LNCaP clone FGC (cell line): ENCODE results near the gene TRPM2.

ENCODE experiments used
- DNase-seq: peaks from one replicate; pipeline ENCODE4 v3.0.0-alpha.2; 2011; ENCODE audit warnings: low read depth
- H3K4me3 ChIP-seq: 2 replicates; pipeline ENCODE4 v1.5.1; 2011; ENCODE audit warnings: mild to moderate bottlenecking, low read depth, low read length, control low read depth
- TF ChIP-seq, protein P1 (sequence below): IDR thresholded peaks from 2 replicates; pipeline ENCODE4 v1.5.1; 2012; ENCODE audit warnings: mild to moderate bottlenecking; ENCODE audit not compliant: control insufficient read depth, insufficient read depth; ENCODE audit errors: extremely low read depth

The TRPM2 gene

DNA sequence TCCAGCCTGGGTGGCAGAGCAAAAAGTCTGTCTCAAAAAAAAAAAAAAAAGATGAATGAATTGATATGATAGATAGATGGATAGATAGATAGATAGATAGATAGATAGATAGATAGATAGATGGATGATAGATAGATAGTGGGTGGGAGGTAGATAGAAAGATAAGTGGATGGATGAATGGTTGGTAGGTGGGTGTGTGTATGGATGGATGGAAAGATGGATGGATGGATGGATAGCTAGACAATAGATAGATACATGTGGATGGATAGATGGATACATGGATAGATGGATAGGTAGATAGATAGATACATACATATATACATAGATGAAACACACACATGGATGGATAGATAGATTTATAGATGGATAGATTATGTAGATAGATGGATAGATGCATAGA, 28.5 kb downstream of the TRPM2 start:
- TF ChIP-seq, protein P1, sequence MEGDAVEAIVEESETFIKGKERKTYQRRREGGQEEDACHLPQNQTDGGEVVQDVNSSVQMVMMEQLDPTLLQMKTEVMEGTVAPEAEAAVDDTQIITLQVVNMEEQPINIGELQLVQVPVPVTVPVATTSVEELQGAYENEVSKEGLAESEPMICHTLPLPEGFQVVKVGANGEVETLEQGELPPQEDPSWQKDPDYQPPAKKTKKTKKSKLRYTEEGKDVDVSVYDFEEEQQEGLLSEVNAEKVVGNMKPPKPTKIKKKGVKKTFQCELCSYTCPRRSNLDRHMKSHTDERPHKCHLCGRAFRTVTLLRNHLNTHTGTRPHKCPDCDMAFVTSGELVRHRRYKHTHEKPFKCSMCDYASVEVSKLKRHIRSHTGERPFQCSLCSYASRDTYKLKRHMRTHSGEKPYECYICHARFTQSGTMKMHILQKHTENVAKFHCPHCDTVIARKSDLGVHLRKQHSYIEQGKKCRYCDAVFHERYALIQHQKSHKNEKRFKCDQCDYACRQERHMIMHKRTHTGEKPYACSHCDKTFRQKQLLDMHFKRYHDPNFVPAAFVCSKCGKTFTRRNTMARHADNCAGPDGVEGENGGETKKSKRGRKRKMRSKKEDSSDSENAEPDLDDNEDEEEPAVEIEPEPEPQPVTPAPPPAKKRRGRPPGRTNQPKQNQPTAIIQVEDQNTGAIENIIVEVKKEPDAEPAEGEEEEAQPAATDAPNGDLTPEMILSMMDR: no peak
- no peak for DNase-seq
- no peak overlapping the region for H3K4me3 ChIP-seq

DNA sequence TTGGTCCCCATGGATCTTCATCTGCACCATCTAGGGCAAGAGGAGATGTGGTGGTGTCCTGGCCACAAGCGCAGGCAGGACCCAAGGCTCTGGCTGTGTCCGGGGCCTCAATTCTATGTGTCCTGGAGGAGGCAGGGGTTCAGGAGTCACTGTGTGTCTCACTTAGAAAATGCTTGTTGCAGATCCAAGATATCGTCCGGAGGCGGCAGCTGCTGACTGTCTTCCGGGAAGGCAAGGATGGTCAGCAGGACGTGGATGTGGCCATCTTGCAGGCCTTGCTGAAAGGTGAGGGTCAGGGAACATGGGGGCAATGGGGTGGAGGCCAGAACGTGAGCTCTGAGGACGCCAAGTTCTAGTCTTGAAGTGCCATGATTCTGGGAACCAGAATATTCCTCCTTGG, 29.1 kb downstream of the TRPM2 start:
- DNase-seq: no peak
- TF ChIP-seq, protein P1: no peak
- no peak overlapping the region for H3K4me3 ChIP-seq

DNA sequence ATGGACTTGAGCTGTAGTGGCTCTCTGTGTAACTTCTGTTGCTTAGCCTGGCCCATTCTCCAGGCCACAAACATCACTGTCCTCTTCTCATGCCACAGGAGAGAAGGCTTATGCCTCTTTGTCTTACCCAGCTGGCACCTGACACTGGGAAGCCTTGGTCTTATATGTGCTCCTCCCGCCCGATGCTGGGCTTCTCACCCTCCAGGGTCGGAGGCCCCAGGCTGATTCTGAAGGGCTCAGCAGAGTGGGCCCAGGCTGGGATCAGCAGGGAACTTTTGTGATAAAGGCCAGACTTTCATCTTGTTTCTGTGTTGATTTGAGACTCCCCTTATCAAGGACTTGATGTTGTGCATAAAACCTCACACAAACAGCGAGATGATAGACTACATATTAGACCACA, 29.8 kb downstream of the TRPM2 start:
- TF ChIP-seq, protein P1: no peak
- DNase-seq: no peak
- H3K4me3 ChIP-seq: no peak overlapping the region

DNA sequence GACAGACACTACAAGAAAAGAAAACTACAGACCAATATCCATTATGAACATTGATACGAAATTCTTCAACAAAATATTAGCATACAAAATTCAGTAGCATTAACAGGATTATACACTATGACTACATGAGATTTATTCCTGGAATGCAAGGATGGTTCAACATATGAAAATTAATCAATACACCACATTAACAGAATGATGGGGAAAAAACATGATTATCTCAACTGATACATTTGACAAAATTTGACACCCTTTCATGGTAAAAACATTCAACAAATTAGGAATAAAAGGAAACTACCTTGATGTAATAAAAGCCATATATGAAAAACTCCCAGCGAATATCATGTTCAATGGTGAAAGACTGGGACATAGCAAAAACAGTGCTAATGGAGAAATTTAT, 31.5 kb downstream of the TRPM2 start:
- no peak overlapping the region for H3K4me3 ChIP-seq
- TF ChIP-seq, protein P1: no peak
- DNase-seq: no peak

DNA sequence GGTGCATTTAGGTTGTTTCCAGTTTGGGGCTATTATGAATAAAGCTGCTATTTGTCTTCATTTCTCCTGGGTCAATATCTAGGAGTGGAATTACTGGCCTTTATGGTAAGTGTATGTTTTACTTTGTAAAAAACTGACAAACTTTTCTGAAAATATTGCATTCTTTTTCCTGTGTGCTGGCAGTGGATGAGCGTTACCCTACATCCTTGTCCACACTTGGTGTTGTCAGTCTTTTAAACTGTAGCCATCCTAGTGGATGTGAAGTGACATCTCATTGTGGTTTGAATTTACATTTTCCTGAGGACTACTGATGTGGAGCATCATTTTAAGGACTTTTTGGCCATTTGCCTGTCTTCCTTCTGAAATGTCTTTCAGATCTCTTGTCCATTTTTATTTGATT, 35.9 kb downstream of the TRPM2 start:
- DNase-seq: no peak
- TF ChIP-seq, protein P1: no peak
- no peak overlapping the region for H3K4me3 ChIP-seq

- TF ChIP-seq, protein P1: no peak
- DNase-seq: no peak
- H3K4me3 ChIP-seq: no peak overlapping the region
Measured at GRCh38 chr21:44390886-44391285, 37.5 kb downstream of the TRPM2 start.

- no peak overlapping the region for H3K4me3 ChIP-seq
- no peak for DNase-seq
- TF ChIP-seq, protein P1: no peak
Measured at GRCh38 chr21:44391345-44392091, 38.1 kb downstream of the TRPM2 start.
